Measurements from ENCODE around the gene RNF14.

RNF14 gene

GRCh38 chr5:142006363-142007236, 37.7 kb downstream of the RNF14 start:
- H3K4me3 ChIP-seq (ENCODE audit: low read length): no peak overlapping the region
- DNase-seq (ENCODE audit: low read depth): no peak
- no peak for TF ChIP-seq CTCF (IDR thresholded peaks at IDR 0.05; ENCODE audit: insufficient read depth, low read depth, low read length, missing control alignments)

DNA sequence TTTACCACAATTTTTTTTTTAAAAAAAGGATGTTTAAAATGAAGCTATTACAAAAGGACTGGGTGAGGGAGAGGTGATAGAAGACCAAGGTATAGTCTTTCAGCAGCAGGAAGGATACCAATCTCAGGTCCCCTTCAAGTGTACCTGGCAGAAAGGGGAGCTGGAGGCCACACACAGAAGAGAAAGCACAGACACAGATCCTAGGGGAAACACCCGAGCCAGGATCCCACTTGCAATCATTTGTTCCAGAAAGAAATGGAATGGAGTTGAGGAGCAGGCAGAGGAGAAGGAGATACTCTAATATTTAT, 38.3 kb downstream of the RNF14 start:
- no peak for TF ChIP-seq CTCF (IDR thresholded peaks at IDR 0.05; ENCODE audit: insufficient read depth, low read depth, low read length, missing control alignments)
- no peak for DNase-seq (ENCODE audit: low read depth)

DNA sequence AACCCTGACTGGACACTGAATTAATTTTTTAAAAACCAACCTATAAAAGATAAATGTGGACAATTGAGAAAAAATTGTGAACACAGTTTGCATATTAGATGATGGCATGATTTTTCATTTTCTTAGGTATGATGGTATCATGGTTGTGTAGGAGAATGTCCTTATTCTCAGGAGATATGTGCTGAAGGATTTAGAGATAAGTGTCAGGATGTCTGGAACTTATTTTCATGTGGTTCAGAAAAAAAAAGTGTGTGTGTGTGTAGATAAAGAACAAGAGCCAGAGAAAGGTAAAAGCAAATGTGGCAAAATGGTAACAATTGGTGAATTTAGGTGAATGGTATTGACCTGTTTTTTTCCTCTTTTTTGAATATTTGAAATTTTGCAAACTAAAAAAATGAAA, 39.9 kb downstream of the RNF14 start:
- H3K4me3 ChIP-seq (ENCODE audit: low read length): no peak overlapping the region
- no peak for DNase-seq (ENCODE audit: low read depth)
- no peak for TF ChIP-seq CTCF (IDR thresholded peaks at IDR 0.05; ENCODE audit: insufficient read depth, low read depth, low read length, missing control alignments)

More for the DNA sequence above, 38.3 kb downstream of the RNF14 start:
- H3K4me3 ChIP-seq (ENCODE audit: low read length): no peak overlapping the region

GRCh38 chr5:142009886-142010285, 41.0 kb downstream of the RNF14 start:
- no peak for DNase-seq (ENCODE audit: low read depth)
- no peak overlapping the region for H3K4me3 ChIP-seq (ENCODE audit: low read length)
- no peak for TF ChIP-seq CTCF (IDR thresholded peaks at IDR 0.05; ENCODE audit: insufficient read depth, low read depth, low read length, missing control alignments)

DNA sequence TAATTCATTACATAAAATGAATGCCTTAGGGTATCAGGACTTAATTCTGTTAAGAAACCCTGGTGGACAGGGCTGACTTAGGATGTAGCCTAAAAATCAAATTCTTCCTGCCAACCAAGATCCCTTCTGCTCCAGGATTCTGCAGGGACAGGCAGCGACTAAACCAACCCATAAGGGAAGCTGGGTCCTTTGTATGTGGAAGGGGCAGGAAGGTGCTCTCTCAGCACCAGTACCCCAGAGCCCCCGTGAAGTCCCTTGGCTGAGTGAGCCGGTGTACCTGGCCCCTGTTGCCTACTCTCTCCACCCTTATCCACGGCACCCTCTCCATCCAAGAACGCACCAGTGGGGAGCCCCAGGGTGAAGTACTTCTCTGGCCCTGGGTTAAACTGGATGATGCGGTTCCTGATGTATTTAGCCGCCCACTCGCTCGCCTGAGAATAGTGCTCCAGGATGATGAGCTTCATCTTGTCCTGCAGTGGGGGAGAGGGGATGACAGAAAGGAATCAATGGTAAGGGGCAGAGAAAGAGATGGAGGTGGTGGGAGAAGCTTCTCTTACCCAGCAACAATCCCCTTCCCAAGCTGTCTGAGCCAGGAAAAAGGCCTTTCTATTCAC, 42.8 kb downstream of the RNF14 start:
- no peak for TF ChIP-seq CTCF (IDR thresholded peaks at IDR 0.05; ENCODE audit: insufficient read depth, low read depth, low read length, missing control alignments)
- no peak for DNase-seq (ENCODE audit: low read depth)
- H3K4me3 ChIP-seq (ENCODE audit: low read length): peak overlapping the region; percentile 84

- peak; percentile 30 for DNase-seq (ENCODE audit: low read depth)
- TF ChIP-seq CTCF (IDR thresholded peaks at IDR 0.05; ENCODE audit: insufficient read depth, low read depth, low read length, missing control alignments): peak; percentile 43
Observed at GRCh38 chr5:142012186-142012785, 43.4 kb downstream of the RNF14 start.

More at GRCh38 chr5:142012186-142012785, 43.4 kb downstream of the RNF14 start:
- peak overlapping the region; percentile 84 for H3K4me3 ChIP-seq (ENCODE audit: low read length)

Measured in epithelial cell of esophagus (primary cell).